Measurements from ENCODE around the gene SLC12A8.

Gene SLC12A8

DNA sequence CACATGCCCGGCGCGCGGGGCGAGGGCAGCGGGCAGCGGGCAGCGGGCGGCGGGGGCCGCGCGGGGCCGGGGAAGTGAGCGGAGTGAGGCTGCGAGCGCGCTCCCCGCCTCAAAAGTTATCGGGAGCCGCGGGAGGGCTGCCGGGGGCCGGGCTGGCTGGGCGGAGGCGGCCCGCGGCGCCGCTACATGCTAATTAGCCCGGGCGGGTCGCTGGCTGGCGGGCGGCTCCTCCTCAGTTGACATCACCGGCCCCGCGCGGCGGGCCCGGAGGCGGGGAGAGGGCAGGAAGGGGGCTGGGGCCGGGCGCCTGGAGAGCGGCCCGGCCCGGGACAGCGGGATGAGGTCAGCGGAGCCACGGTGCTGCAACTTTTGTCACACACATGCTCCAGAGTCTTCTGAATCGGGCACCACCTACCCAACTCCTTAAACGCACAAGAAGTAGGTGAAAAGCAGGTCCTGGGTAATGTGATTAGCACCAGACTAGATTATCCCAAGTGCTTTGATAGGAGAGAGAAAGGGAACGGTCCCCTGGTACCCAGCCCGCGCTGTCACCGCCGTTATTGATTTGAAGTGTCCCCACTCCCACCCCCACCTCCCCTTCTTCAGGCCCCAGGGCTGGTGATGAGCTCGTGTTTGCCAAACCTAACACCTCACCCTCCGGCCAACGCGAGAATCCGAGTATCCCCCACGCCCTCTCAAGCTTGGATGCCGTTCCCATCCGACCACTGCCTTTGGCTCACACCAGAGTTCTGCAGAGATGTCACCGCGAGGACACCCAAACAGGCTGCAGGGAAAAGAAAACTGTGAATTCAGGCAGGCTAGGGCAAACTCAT, 156.4 kb downstream of the SLC12A8 start, which contains the start of gene HEG1:
HEG1 (minus strand) TSS at position 85 of the 833 bp plus-strand sequence. CDS start 107 bp downstream, outside the sequence.
- Histone ChIP-seq H2AFZ (ENCODE audit: low read length) (peak within 1 kb of the TSS; percentile 92), H3K9me3 (replicated peaks in 1 of 2; ENCODE audit: control insufficient read depth in 2 of 2, insufficient read depth in 1 of 2, low read depth in 1 of 2, low read length in 2 of 2) (no peaks in the 10 kb centered on the region), H3K14ac (ENCODE audit: low read length) (no peak within 1 kb of the TSS), H3K36me3 (replicated peaks in 1 of 2; ENCODE audit: control insufficient read depth in 2 of 2, insufficient read depth in 2 of 2, low read length in 2 of 2) (no peaks in the 10 kb centered on the region), H2BK5ac (ENCODE audit: low read length) (no peak within 1 kb of the TSS), H2BK12ac (ENCODE audit: low read length) (no peak within 1 kb of the TSS), H4K91ac (ENCODE audit: low read depth, low read length, poor library complexity) (no peak within 1 kb of the TSS), H3K9ac (ENCODE audit: low read depth, low read length, poor library complexity) (peak within 1 kb of the TSS; percentile 60), H2BK120ac (ENCODE audit: low read depth, low read length) (no peak within 1 kb of the TSS), H3K27ac (replicated peaks; ENCODE audit: low read length) (no peak within 1 kb of the TSS), H3K4me1 (ENCODE audit: control insufficient read depth in 2 of 2, insufficient read depth in 1 of 2, low read depth in 1 of 2, low read length in 2 of 2) (peaks cover 21 to 37% of the 10 kb centered on the region in 2 donors), H2BK15ac (ENCODE audit: low read length) (peak within 1 kb of the TSS; percentile 26), H3K27me3 (ENCODE audit: control insufficient read depth in 3 of 3, insufficient read depth in 3 of 3, low read depth in 1 of 3, low read length in 3 of 3) (peaks cover 0 to 16% (median 6%) of the 10 kb centered on the region in 3 experiments), H3K18ac (ENCODE audit: low read length) (peak within 1 kb of the TSS; percentile 74), H3K4ac (ENCODE audit: low read length) (no peak within 1 kb of the TSS), H2AK5ac (ENCODE audit: low read depth, low read length) (no peak within 1 kb of the TSS), H3K23ac (ENCODE audit: low read depth, low read length, poor library complexity) (no peak within 1 kb of the TSS), H3K4me2 (ENCODE audit: insufficient read depth, low read length, poor library complexity, severe bottlenecking) (peak within 1 kb of the TSS; percentile 81), H4K8ac (ENCODE audit: low read depth, low read length) (no peak within 1 kb of the TSS), H3K4me3 (ENCODE audit: low read length in 2 of 2) (peak within 1 kb of the TSS; percentile 50 to 87), H3K79me1 (ENCODE audit: low read depth, low read length) (no peaks in the 10 kb centered on the region)
- no CpG with 5 or more reads among the region's 67 CpGs for WGBS, 2 donors (ENCODE audit: extremely low coverage in 2 of 2, insufficient read length in 2 of 2, insufficient replicate concordance in 1 of 2)
- peak; percentile 74 for DNase-seq (ENCODE audit: low spot score)

DNA sequence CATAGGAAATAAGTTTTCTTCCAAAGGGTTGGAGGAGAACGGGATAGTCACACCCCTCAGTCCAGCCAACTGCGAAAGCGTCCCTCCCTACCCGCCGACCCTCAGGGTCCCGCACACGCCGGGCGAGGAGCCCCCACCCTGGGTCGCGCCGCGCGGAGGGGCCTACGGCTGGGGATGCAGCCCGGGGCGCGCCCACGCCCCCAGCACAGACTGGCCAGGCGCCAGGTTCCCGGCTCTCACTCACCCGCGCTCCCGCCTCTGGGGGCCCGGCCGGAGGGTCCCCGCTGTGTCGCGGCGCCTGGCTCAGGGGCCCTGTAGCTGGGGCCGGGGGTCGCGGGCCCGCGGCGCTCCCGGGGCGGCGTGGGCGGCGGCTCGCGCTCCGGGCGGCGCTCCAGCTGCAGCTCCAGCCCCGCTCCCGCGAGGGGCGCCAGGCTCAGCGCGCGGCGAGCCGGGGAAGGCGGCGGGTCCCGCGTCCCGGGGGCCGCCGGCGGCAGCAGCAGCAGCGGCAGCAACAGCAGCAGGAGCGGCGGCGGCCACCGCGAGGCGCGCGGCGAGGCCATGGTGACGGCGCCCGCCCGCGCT, 157.1 kb downstream of the SLC12A8 start:
- peaks cover 0 to 2% of the 10 kb centered on the region in 2 donors for H3K36me3 ChIP-seq (replicated peaks in 1 of 2; ENCODE audit: control insufficient read depth in 2 of 2, insufficient read depth in 2 of 2, low read length in 2 of 2)
- H3K14ac ChIP-seq (ENCODE audit: low read length): no peak overlapping the region
- H3K23ac ChIP-seq (ENCODE audit: low read depth, low read length, poor library complexity): no peak overlapping the region
- H3K9me3 ChIP-seq (replicated peaks in 1 of 2; ENCODE audit: control insufficient read depth in 2 of 2, insufficient read depth in 1 of 2, low read depth in 1 of 2, low read length in 2 of 2): no peaks in the 10 kb centered on the region
- H2BK12ac ChIP-seq (ENCODE audit: low read length): no peak overlapping the region
- H3K4me2 ChIP-seq (ENCODE audit: insufficient read depth, low read length, poor library complexity, severe bottlenecking): peak overlapping the region; percentile 81
- H3K79me1 ChIP-seq (ENCODE audit: low read depth, low read length): no peaks in the 10 kb centered on the region
- WGBS, 2 donors (ENCODE audit: extremely low coverage in 2 of 2, insufficient read length in 2 of 2, insufficient replicate concordance in 1 of 2): no CpG with 5 or more reads among the region's 78 CpGs
- DNase-seq (ENCODE audit: low spot score): no peak
- H3K27ac ChIP-seq (replicated peaks; ENCODE audit: low read length): no peak overlapping the region
- H2BK15ac ChIP-seq (ENCODE audit: low read length): peak overlapping the region; percentile 26
- H2BK120ac ChIP-seq (ENCODE audit: low read depth, low read length): no peak overlapping the region
- peak overlapping the region; percentile 92 for H2AFZ ChIP-seq (ENCODE audit: low read length)
- peak overlapping the region; percentile 50 to 87 for H3K4me3 ChIP-seq (ENCODE audit: low read length in 2 of 2)
- H2AK5ac ChIP-seq (ENCODE audit: low read depth, low read length): no peak overlapping the region
- no peak overlapping the region for H4K91ac ChIP-seq (ENCODE audit: low read depth, low read length, poor library complexity)
- peak overlapping the region; percentile 60 for H3K9ac ChIP-seq (ENCODE audit: low read depth, low read length, poor library complexity)
- no peak overlapping the region for H3K4ac ChIP-seq (ENCODE audit: low read length)
- H3K18ac ChIP-seq (ENCODE audit: low read length): peak overlapping the region; percentile 74
- peaks cover 22 to 35% of the 10 kb centered on the region in 2 donors for H3K4me1 ChIP-seq (ENCODE audit: control insufficient read depth in 2 of 2, insufficient read depth in 1 of 2, low read depth in 1 of 2, low read length in 2 of 2)
- H4K8ac ChIP-seq (ENCODE audit: low read depth, low read length): no peak overlapping the region
- H3K27me3 ChIP-seq (ENCODE audit: control insufficient read depth in 3 of 3, insufficient read depth in 3 of 3, low read depth in 1 of 3, low read length in 3 of 3): peaks cover 0 to 16% (median 6%) of the 10 kb centered on the region in 3 experiments
- no peak overlapping the region for H2BK5ac ChIP-seq (ENCODE audit: low read length)

DNA sequence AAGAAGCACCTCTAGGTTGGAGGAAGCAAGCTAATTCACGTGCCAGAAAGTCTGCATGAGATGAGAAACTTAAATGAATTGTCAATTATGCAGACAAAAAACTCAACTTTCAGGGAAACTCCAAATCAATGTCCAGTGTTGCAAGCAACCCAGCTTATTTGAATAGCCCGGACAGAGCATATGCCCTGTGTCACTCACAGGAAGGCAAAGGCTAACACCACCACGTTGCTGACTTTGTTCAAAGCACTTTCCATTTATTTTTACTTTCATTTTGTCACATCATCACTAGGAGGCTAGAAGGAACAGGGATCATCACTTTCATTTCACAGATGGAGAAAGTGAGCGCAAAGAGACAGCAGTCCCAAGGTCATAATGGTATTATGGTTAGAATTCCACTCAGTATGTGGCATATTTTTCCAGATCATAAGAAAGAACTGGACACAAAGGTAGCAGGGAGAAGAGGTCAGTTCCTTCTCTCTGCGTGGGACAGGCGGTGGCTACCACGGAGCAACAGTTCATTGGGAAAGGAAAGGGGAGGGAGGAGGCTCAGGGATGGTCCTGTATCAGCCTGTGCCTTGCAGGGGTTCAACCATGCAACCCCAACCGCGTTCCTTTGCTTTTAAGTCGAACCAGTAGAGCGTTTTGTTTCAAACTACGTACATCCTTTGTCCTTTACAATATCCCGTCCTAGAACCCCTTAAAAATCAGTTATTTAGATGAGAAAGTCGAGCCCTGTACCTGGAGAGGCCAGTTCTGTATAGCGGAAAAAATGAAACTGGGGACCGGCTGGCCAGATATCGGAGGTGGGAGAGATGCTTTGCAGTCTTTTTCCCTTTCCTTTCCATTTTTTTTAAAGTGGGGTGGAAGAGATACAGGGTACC, 157.9 kb downstream of the SLC12A8 start:
- Histone ChIP-seq H3K14ac (ENCODE audit: low read length) (no peak overlapping the region), H2AK5ac (ENCODE audit: low read depth, low read length) (no peak overlapping the region), H3K23ac (ENCODE audit: low read depth, low read length, poor library complexity) (no peak overlapping the region), H3K9me3 (replicated peaks in 1 of 2; ENCODE audit: control insufficient read depth in 2 of 2, insufficient read depth in 1 of 2, low read depth in 1 of 2, low read length in 2 of 2) (no peaks in the 10 kb centered on the region), H3K4ac (ENCODE audit: low read length) (no peak overlapping the region), H2BK120ac (ENCODE audit: low read depth, low read length) (no peak overlapping the region), H3K9ac (ENCODE audit: low read depth, low read length, poor library complexity) (no peak overlapping the region), H2BK5ac (ENCODE audit: low read length) (no peak overlapping the region), H3K27me3 (ENCODE audit: control insufficient read depth in 3 of 3, insufficient read depth in 3 of 3, low read depth in 1 of 3, low read length in 3 of 3) (peaks cover 0 to 16% (median 6%) of the 10 kb centered on the region in 3 experiments), H3K4me1 (ENCODE audit: control insufficient read depth in 2 of 2, insufficient read depth in 1 of 2, low read depth in 1 of 2, low read length in 2 of 2) (peaks cover 23 to 35% of the 10 kb centered on the region in 2 donors), H4K8ac (ENCODE audit: low read depth, low read length) (no peak overlapping the region), H2AFZ (ENCODE audit: low read length) (peak overlapping the region; percentile 85), H3K27ac (replicated peaks; ENCODE audit: low read length) (no peak overlapping the region), H3K36me3 (replicated peaks in 1 of 2; ENCODE audit: control insufficient read depth in 2 of 2, insufficient read depth in 2 of 2, low read length in 2 of 2) (peaks cover 0 to 6% of the 10 kb centered on the region in 2 donors), H3K4me2 (ENCODE audit: insufficient read depth, low read length, poor library complexity, severe bottlenecking) (peak overlapping the region; percentile 81), H3K18ac (ENCODE audit: low read length) (no peak overlapping the region), H2BK12ac (ENCODE audit: low read length) (no peak overlapping the region), H4K91ac (ENCODE audit: low read depth, low read length, poor library complexity) (no peak overlapping the region), H2BK15ac (ENCODE audit: low read length) (no peak overlapping the region), H3K79me1 (ENCODE audit: low read depth, low read length) (no peaks in the 10 kb centered on the region), H3K4me3 (ENCODE audit: low read length in 2 of 2) (peak overlapping the region; percentile 50 to 87)
- no peak for DNase-seq (ENCODE audit: low spot score)
- no CpG with 5 or more reads among the region's 17 CpGs for whole genome bisulfite sequencing, 2 donors (ENCODE audit: extremely low coverage in 2 of 2, insufficient read length in 2 of 2, insufficient replicate concordance in 1 of 2)

All from neuronal stem cell (in vitro differentiated cells).